ENCODE measurements around the gene KCNAB1. TPM values are rescaled to one million over a fixed set of nuclear protein-coding genes. Genes with fewer than 3 reads are reported as not detected.

KCNAB1 gene
- total RNA-seq, 1 experiment from 2014 or later: not detected

DNA sequence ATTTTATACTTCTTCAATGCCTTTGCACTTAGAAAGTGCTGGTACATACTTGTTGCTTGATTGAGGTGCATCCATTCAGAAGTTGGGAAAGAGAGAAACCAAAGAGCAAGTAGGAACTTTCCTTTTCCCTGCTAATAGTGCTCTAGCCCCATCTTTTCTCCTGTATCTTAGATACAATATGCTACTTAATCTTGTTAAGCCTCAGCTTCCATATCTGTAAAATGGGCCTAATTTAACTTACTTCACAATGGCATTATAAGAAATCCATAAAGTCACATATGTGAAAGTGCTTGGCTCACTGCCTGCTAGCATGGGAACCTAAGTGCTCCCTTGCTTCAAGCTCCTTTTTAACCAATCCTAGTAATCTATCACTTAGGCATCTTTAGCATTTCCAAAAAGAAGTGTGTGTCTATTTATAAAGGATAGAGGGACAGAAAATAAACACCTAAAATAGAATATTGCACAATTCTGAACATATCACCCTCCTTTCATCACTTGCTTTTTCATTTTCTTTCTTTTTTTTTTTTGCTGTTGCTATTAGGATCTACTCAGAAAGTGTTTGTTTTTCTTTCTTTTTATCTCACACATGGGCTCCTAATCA, 28.1 kb downstream of the KCNAB1 start:
- Histone ChIP-seq H3K27me3 (ENCODE audit: insufficient read depth, low read length) (no peaks in the 10 kb centered on the region), H3K79me2 (ENCODE audit: insufficient read depth, low read length) (no peaks in the 10 kb centered on the region), H2AFZ (ENCODE audit: low read depth, low read length, poor library complexity, severe bottlenecking) (no peak overlapping the region), H3K36me3 (ENCODE audit: control insufficient read depth in 1 of 2, insufficient read depth in 2 of 2, low read length in 2 of 2) (no peaks in the 10 kb centered on the region), H3K9ac (ENCODE audit: low read length) (no peak overlapping the region), H3K27ac (ENCODE audit: low read depth, low read length) (no peak overlapping the region), H3K9me3 (ENCODE audit: control insufficient read depth in 1 of 2, insufficient read depth in 1 of 2, low read depth in 1 of 2, low read length in 2 of 2) (no peaks in the 10 kb centered on the region), H3K4me1 (ENCODE audit: control insufficient read depth in 1 of 2, insufficient read depth in 2 of 2, low read length in 2 of 2) (peaks cover 0 to 3% of the 10 kb centered on the region in 2 experiments; a peak in 1 of 4 replicates), H3K4me2 (ENCODE audit: low read length) (no peak overlapping the region), H4K20me1 (ENCODE audit: insufficient read depth) (no peaks in the 10 kb centered on the region), H3K9me2 (ENCODE audit: insufficient read depth) (no peaks in the 10 kb centered on the region), H3K4me3 (replicated peaks in 1 of 2; ENCODE audit: low read depth in 1 of 2, low read length in 2 of 2) (no peak overlapping the region)
- BruUV-seq (replicated peaks): no TSS peak
- DNase-seq (ENCODE audit: low read depth, low spot score) (no peak), ATAC-seq (no peak)
- no peak for TF ChIP-seq EGR1 (IDR thresholded peaks at IDR 0.05; ENCODE audit: low read depth)
- ChIA-PET CTCF (interaction anchor here (1.0 to 4.8 kb wide), 4 partner anchors 104 to 361 kb away, joined by 3 to 62 read pairs (median 6); no protein-coding TSS in a partner anchor), POLR2A (no interaction called here), RAD21 (ENCODE audit: low non-redundant PET in 1 of 2, low total read pairs in 2 of 2, uncharacterized antibody in 2 of 2, unreplicated experiment in 2 of 2) (no interaction called here)
- intact Hi-C loops (cut with micrococcal nuclease): no loop called here

DNA sequence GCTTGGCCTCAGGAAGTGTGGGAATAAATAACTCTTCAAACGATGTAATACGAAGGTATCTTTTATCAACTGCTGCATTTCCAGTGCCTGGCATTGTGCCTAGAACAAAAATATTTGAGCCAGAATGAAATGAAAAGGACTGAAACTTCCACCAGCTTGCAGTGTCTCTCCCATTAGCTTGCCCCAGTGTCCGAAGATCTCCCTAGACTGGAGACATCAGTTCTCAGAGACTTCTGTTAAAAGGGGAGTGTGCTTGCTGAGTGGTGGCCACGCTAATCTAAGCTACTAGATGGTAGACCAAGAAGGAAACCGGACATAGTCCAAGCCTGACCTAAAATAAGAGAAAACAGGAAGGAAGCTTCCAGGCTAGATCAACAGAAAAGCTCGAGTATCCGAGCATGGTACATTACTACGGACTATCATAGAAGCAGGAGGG, 28.6 kb downstream of the KCNAB1 start:
- intact Hi-C loops (cut with micrococcal nuclease): no loop called here
- H2AFZ ChIP-seq (ENCODE audit: low read depth, low read length, poor library complexity, severe bottlenecking): no peak overlapping the region
- ChIA-PET RAD21 (ENCODE audit: low non-redundant PET in 1 of 2, low total read pairs in 2 of 2, uncharacterized antibody in 2 of 2, unreplicated experiment in 2 of 2) (no interaction called here), POLR2A (no interaction called here), CTCF (interaction anchor here (1.0 to 4.8 kb wide), 5 partner anchors 104 to 1055 kb away, joined by 3 to 62 read pairs (median 5); no protein-coding TSS in a partner anchor)
- TF ChIP-seq POLR2A (IDR thresholded peaks at IDR 0.05; ENCODE audit: borderline replicate concordance, extremely low read depth, insufficient read depth, insufficient read length) (no peak), EZH2 (IDR thresholded peaks at IDR 0.05) (no peak), SIN3A (IDR thresholded peaks at IDR 0.05; ENCODE audit: low read depth) (no peak), JUND (IDR thresholded peaks at IDR 0.05) (no peak)
- TF ChIP-seq, protein P1, sequence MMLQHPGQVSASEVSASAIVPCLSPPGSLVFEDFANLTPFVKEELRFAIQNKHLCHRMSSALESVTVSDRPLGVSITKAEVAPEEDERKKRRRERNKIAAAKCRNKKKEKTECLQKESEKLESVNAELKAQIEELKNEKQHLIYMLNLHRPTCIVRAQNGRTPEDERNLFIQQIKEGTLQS (IDR thresholded peaks at IDR 0.05): no peak
- TF ChIP-seq, protein P2, sequence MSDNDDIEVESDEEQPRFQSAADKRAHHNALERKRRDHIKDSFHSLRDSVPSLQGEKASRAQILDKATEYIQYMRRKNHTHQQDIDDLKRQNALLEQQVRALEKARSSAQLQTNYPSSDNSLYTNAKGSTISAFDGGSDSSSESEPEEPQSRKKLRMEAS (IDR thresholded peaks at IDR 0.05): no peak
- TF ChIP-seq, protein P3, sequence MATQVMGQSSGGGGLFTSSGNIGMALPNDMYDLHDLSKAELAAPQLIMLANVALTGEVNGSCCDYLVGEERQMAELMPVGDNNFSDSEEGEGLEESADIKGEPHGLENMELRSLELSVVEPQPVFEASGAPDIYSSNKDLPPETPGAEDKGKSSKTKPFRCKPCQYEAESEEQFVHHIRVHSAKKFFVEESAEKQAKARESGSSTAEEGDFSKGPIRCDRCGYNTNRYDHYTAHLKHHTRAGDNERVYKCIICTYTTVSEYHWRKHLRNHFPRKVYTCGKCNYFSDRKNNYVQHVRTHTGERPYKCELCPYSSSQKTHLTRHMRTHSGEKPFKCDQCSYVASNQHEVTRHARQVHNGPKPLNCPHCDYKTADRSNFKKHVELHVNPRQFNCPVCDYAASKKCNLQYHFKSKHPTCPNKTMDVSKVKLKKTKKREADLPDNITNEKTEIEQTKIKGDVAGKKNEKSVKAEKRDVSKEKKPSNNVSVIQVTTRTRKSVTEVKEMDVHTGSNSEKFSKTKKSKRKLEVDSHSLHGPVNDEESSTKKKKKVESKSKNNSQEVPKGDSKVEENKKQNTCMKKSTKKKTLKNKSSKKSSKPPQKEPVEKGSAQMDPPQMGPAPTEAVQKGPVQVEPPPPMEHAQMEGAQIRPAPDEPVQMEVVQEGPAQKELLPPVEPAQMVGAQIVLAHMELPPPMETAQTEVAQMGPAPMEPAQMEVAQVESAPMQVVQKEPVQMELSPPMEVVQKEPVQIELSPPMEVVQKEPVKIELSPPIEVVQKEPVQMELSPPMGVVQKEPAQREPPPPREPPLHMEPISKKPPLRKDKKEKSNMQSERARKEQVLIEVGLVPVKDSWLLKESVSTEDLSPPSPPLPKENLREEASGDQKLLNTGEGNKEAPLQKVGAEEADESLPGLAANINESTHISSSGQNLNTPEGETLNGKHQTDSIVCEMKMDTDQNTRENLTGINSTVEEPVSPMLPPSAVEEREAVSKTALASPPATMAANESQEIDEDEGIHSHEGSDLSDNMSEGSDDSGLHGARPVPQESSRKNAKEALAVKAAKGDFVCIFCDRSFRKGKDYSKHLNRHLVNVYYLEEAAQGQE (IDR thresholded peaks at IDR 0.05; ENCODE audit: low read depth): no peak
- H3K27ac ChIP-seq (ENCODE audit: low read depth, low read length): no peak overlapping the region
- H3K27me3 ChIP-seq (ENCODE audit: insufficient read depth, low read length): no peaks in the 10 kb centered on the region
- H3K4me2 ChIP-seq (ENCODE audit: low read length): no peak overlapping the region
- H3K4me3 ChIP-seq (replicated peaks in 1 of 2; ENCODE audit: low read depth in 1 of 2, low read length in 2 of 2): no peak overlapping the region
- H3K4me1 ChIP-seq (ENCODE audit: control insufficient read depth in 1 of 2, insufficient read depth in 2 of 2, low read length in 2 of 2): peaks cover 0 to 3% of the 10 kb centered on the region in 2 experiments; a peak in 1 of 4 replicates
- BruUV-seq (replicated peaks): no TSS peak
- H3K79me2 ChIP-seq (ENCODE audit: insufficient read depth, low read length): no peaks in the 10 kb centered on the region
- ATAC-seq (no peak), DNase-seq (ENCODE audit: low read depth, low spot score) (no peak)
- H3K9me3 ChIP-seq (ENCODE audit: control insufficient read depth in 1 of 2, insufficient read depth in 1 of 2, low read depth in 1 of 2, low read length in 2 of 2): no peaks in the 10 kb centered on the region
- no peak overlapping the region for H3K9ac ChIP-seq (ENCODE audit: low read length)
- no peaks in the 10 kb centered on the region for H3K9me2 ChIP-seq (ENCODE audit: insufficient read depth)
- H3K36me3 ChIP-seq (ENCODE audit: control insufficient read depth in 1 of 2, insufficient read depth in 2 of 2, low read length in 2 of 2): no peaks in the 10 kb centered on the region
- H4K20me1 ChIP-seq (ENCODE audit: insufficient read depth): no peaks in the 10 kb centered on the region

All from HCT116 (cell line).